Spinal cord (tissue), 10 donors: ENCODE data around the gene OR4K5. TPM values are rescaled to one million over a fixed set of nuclear protein-coding genes. Genes with fewer than 3 reads are reported as not detected.

ENCODE experiments used
- DNase-seq, 6 donors: peaks; one replicate each; pipeline versions ENCODE4 v3.0.0 to v3.0.0-alpha.2; 2013 to 2015; ENCODE audit warnings: low spot score in 6 of 6, low read depth in 4 of 6
- H3K27ac ChIP-seq: one replicate; pipeline ENCODE4 v1.5.1; 2013; ENCODE audit warnings: low read depth, low read length, control low read depth
- H3K27me3 ChIP-seq: one replicate; pipeline ENCODE4 v1.6.1; 2013; ENCODE audit warnings: low read length; ENCODE audit not compliant: control insufficient read depth, insufficient read depth
- H3K36me3 ChIP-seq: one replicate; pipeline ENCODE4 v1.6.1; 2013; ENCODE audit warnings: low read length; ENCODE audit not compliant: control insufficient read depth, insufficient read depth
- H3K4me1 ChIP-seq: one replicate; pipeline ENCODE4 v1.6.1; 2013; ENCODE audit warnings: low read length; ENCODE audit not compliant: control insufficient read depth, insufficient read depth
- H3K4me3 ChIP-seq: one replicate; pipeline ENCODE4 v1.5.1; 2013; ENCODE audit warnings: low read depth, low read length, control low read depth
- H3K9me3 ChIP-seq: one replicate; pipeline ENCODE4 v1.6.1; 2013; ENCODE audit warnings: low read length; ENCODE audit not compliant: control insufficient read depth, insufficient read depth
- WGBS: methylation state at CpG from one replicate; pipeline ENCODE4 v1.1.5; 2013; ENCODE audit warnings: missing lambda C conversion rate; ENCODE audit not compliant: insufficient coverage; 5-methylcytosine and 5-hydroxymethylcytosine counted together
- long read RNA-seq, 4 donors: transcript quantifications; one replicate each; lab custom pipeline, GENCODE V29; 2026
- polyA plus RNA-seq, 2 donors: library from polyadenylated mRNA; unstranded; fragments of 120-200 nt; gene quantifications; one replicate each; pipeline ENCODE4 v1.2.1, GENCODE V29; 2013; ENCODE audit not compliant: insufficient read length in 2 of 2
- total RNA-seq, 2 donors: library from RNA; depleted of rRNA in 1 of 2; stranded (reverse); fragments of 120-200 nt in 1 of 2; fragments of >200 nt in 1 of 2; gene quantifications; one replicate each; pipeline versions ENCODE4 v1.2.3 to v1.2.4, GENCODE V29; 2013 to 2014
- donor health status: healthy.

The OR4K5 gene
- total RNA-seq (not detected), polyA plus RNA-seq (not detected)
- long read RNA-seq, donor 1: 0 reads
- long read RNA-seq, donor 2: 0 reads
- long read RNA-seq, donor 3: 0 reads
- long read RNA-seq, donor 4: 0 reads

DNA sequence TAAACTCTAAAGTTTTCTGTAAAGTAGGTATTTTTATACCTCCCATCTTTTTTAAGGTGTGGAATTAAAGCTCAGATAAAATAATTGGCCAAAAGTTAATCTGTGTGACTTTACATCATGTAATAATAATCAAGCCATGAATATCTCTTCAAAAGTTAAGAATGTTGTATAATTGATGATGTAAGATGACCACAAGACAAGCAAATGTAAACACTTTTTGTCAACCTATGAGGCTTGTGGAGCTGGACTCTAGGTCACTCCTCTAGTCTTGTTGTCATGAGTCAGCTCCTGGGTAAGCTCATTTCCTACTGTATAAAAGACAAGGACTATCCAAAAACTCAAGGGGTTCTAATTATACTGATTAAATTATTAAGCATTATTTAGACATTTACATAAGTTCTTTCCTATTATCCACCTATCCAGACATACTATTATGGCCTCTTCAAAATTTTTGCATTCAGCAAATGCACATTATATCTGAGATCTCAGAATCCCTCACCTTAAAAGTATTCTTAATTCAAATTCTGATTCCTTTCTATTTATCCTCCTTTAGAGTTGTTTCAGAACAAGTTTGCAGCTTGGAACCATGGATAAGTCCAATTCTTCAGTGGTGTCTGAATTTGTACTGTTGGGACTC is at the start of gene OR4K5:
Gene OR4K5 (plus strand): TSS at position 587 of the 637 bp plus-strand sequence. CDS start 0 bp downstream, at position 587.
- Histone ChIP-seq H3K27me3 (no peaks in the 10 kb centered on the region), H3K27ac (no peak within 1 kb of the TSS), H3K9me3 (peaks cover 16% of the 10 kb centered on the region), H3K36me3 (no peaks in the 10 kb centered on the region), H3K4me3 (no peak within 1 kb of the TSS), H3K4me1 (no peaks in the 10 kb centered on the region)
- no peak for DNase-seq

GRCh38 chr14:19873178-19873577 is 47.2 kb upstream of the OR4K5 start:
- no peaks in the 10 kb centered on the region for H3K27me3 ChIP-seq
- no peaks in the 10 kb centered on the region for H3K4me1 ChIP-seq
- H3K27ac ChIP-seq: no peak overlapping the region
- H3K9me3 ChIP-seq: peaks cover 14% of the 10 kb centered on the region
- H3K4me3 ChIP-seq: no peak overlapping the region
- WGBS: no CpG with 5 or more reads among the region's 6 CpGs
- H3K36me3 ChIP-seq: no peaks in the 10 kb centered on the region
- DNase-seq: no peak

DNA sequence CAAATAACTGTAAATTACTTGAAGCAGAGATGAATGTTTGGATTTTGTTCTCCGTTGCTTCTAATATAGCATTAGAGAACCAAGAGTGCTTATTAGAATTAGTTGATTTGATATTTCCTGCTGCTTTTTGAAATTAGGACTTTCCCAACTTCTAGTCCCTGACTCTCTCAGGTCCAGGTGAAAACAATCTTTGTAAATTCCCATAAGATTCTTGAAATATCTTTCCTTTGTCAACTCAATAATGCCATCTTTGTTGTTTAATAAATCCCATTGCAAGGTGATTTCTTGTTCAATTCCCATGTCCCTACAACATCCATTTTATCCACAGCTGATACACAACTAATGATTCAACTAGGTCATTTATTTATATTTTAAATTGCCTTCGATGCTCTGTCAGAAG is 45.6 kb upstream of the OR4K5 start, which contains the start of gene OR4K2:
Gene OR4K2 (plus strand): TSS at position 301 of the 400 bp plus-strand sequence. CDS start 1,126 bp downstream, outside the sequence.
- WGBS: no CpG with 5 or more reads among the region's 2 CpGs
- Histone ChIP-seq H3K36me3 (no peaks in the 10 kb centered on the region), H3K9me3 (peaks cover 14% of the 10 kb centered on the region), H3K27ac (no peak within 1 kb of the TSS), H3K4me3 (no peak within 1 kb of the TSS), H3K27me3 (no peaks in the 10 kb centered on the region), H3K4me1 (no peaks in the 10 kb centered on the region)
- no peak for DNase-seq

DNA sequence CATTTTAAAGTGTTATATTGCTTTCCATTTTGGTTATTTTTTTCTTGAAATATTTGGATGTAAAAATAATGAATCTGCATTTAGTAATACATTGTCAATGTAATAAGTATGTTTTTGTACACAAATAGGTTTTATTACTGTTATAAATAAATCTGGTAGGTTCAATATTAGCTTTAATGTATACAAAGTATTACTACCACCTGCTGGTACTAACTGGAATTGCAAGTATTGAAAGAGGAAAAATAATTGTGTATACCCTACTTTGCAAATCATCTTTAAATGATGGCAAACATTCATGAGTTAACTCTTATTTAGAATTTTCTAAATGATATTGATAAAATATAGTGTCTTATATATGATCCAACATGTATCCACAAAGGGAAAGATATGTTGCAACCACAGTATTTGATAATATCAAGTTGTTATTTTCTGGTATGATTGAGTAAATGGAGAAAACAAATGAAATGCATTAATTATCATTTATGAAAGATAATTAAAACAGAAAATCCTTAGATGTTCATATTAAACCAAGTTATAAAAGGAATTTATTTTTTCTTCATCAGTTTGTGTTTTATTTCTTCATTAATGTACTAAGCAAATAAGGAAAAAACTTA is 42.3 kb upstream of the OR4K5 start:
- H3K27me3 ChIP-seq: no peaks in the 10 kb centered on the region
- H3K9me3 ChIP-seq: peaks cover 15% of the 10 kb centered on the region
- no peaks in the 10 kb centered on the region for H3K4me1 ChIP-seq
- no peak overlapping the region for H3K4me3 ChIP-seq
- no peaks in the 10 kb centered on the region for H3K36me3 ChIP-seq
- no peak for DNase-seq
- no peak overlapping the region for H3K27ac ChIP-seq

DNA sequence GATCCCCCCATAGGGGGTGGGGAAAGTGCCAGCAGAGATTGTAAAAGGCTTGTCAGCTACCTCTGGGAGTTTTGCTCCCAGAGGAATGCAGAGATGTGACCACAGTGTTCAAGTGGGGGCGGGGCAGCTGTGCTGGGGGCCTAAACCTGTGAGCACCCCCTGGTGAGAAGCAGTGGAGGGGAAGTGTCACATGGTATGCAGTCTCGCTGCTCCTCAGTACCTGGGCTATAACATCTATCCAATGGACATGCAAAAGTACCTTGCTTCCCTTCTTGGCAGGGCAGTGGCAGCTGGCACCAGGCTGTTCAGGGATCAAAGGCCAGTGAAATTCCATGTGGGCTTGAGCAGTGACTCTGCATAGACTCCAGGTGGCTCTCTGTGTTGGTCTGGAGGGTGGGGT is 25.1 kb upstream of the OR4K5 start:
- no peak for DNase-seq
- H3K27ac ChIP-seq: no peak overlapping the region
- no peaks in the 10 kb centered on the region for H3K27me3 ChIP-seq
- no peaks in the 10 kb centered on the region for H3K4me1 ChIP-seq
- no peak overlapping the region for H3K4me3 ChIP-seq
- 39% methylated on average over 2 of the region's 2 CpGs for WGBS
- peaks cover 34% of the 10 kb centered on the region for H3K9me3 ChIP-seq
- no peaks in the 10 kb centered on the region for H3K36me3 ChIP-seq

- peaks cover 28% of the 10 kb centered on the region for H3K9me3 ChIP-seq
- no peaks in the 10 kb centered on the region for H3K36me3 ChIP-seq
- no peaks in the 10 kb centered on the region for H3K4me1 ChIP-seq
- WGBS: 70% methylated on average over 3 of the region's 3 CpGs
- DNase-seq: no peak
- no peak overlapping the region for H3K4me3 ChIP-seq
- no peak overlapping the region for H3K27ac ChIP-seq
- no peaks in the 10 kb centered on the region for H3K27me3 ChIP-seq
Measured at GRCh38 chr14:19900999-19901398, 19.4 kb upstream of the OR4K5 start.

GRCh38 chr14:19902409-19902808 is 18.0 kb upstream of the OR4K5 start:
- no peak for DNase-seq
- WGBS: 63% methylated on average over 2 of the region's 4 CpGs
- Histone ChIP-seq H3K27ac (no peak overlapping the region), H3K4me3 (no peak overlapping the region), H3K4me1 (no peaks in the 10 kb centered on the region), H3K27me3 (no peaks in the 10 kb centered on the region), H3K9me3 (peaks cover 23% of the 10 kb centered on the region), H3K36me3 (no peaks in the 10 kb centered on the region)

DNA sequence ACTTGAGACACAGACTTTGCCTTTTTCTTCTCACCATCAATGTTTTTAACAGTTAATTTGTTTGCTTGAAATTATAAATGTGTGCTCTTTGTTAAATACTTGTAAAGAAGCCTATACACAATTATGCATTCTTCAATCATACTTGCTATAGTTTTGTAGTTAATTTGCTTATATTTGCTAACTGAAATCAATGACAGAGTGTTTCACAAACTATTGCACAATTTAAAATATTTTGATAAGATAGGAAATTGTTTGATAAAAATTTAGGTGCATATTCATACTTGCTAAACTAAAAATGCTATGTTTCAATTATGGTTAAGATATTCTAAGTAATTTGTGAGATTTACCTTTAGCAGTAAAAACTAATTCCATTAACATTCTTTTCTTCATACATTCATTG is 13.7 kb upstream of the OR4K5 start:
- H3K4me3 ChIP-seq: no peak overlapping the region
- no peak for DNase-seq
- no peaks in the 10 kb centered on the region for H3K4me1 ChIP-seq
- no peaks in the 10 kb centered on the region for H3K36me3 ChIP-seq
- H3K27me3 ChIP-seq: no peaks in the 10 kb centered on the region
- no peak overlapping the region for H3K27ac ChIP-seq
- H3K9me3 ChIP-seq: peaks cover 14% of the 10 kb centered on the region

- no CpG with 5 or more reads among the region's 3 CpGs for WGBS
- no peak for DNase-seq
- H3K36me3 ChIP-seq: no peaks in the 10 kb centered on the region
- no peaks in the 10 kb centered on the region for H3K4me1 ChIP-seq
- no peak overlapping the region for H3K27ac ChIP-seq
- no peak overlapping the region for H3K4me3 ChIP-seq
- H3K27me3 ChIP-seq: no peaks in the 10 kb centered on the region
- H3K9me3 ChIP-seq: peaks cover 8% of the 10 kb centered on the region
Measured at GRCh38 chr14:19911114-19911513, 9.3 kb upstream of the OR4K5 start.

DNA sequence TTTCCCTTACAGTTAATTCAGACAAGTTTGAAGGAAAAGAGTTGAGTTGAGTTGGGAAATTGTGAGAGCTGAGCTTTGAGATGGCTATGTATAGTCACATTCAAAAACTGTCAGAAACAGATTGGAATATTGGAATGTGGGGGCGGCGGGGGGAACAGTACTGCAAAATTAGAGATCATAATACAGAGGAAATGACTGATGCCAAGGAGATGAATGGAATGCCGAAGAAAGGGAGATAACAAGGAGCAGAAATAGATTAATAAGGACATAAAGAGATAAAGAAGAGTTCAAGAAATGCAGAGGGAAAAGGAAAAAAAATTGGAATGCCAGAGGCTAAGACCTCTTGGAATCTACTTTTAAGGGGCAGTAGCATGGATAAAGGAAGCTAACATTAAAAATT is 3.2 kb upstream of the OR4K5 start:
- Histone ChIP-seq H3K4me1 (no peaks in the 10 kb centered on the region), H3K9me3 (peaks cover 13% of the 10 kb centered on the region)
- 71% methylated on average over 3 of the region's 3 CpGs for WGBS

More for the DNA sequence above, 3.2 kb upstream of the OR4K5 start:
- no peak for DNase-seq
- Histone ChIP-seq H3K36me3 (no peaks in the 10 kb centered on the region), H3K27ac (no peak overlapping the region), H3K4me3 (no peak overlapping the region), H3K27me3 (no peaks in the 10 kb centered on the region)
